Mesenteric fat pad (tissue), 1 donor: ENCODE data around the gene MVP. TPM values are rescaled to one million over a fixed set of nuclear protein-coding genes. Genes with fewer than 3 reads are reported as not detected.
"Not testable (repeated sequence)": the region's sequence is repeated elsewhere in the genome, so short reads cannot be mapped to it uniquely, and the experiment has no call there.

Source experiments
- DNase-seq: peaks from one replicate; pipeline ENCODE4 v3.0.0-alpha.2; 2020; ENCODE audit warnings: low spot score
- long read RNA-seq: library from polyadenylated mRNA; unstranded; transcript quantifications from one replicate; pipeline ENCODE4 v2.0.0, GENCODE V29; 2020
- total RNA-seq: library from RNA; stranded (reverse); fragmentation: NEBNext Ultra II Directional; extraction: Animal tissue kit (Norgen Biotek cat#: 25700); gene quantifications from one replicate; pipeline ENCODE4 v1.2.1, GENCODE V29; 2021
- donor health status: DM: yes; HTN: yes; CAD: no.

Gene MVP
- total RNA-seq, result 150 TPM
- long read RNA-seq, transcript MVP-202 (15 exons, 2,925 nt), result minor isoform, 48 of 574 reads
- long read RNA-seq, transcript MVP-201 (15 exons, 2,870 nt), result major isoform, 314 of 574 reads
- long read RNA-seq, partial matches to known transcripts, result 186 of 574 reads
- long read RNA-seq, other reads (novel, unspliced or antisense), result 26 of 574 reads

DNA sequence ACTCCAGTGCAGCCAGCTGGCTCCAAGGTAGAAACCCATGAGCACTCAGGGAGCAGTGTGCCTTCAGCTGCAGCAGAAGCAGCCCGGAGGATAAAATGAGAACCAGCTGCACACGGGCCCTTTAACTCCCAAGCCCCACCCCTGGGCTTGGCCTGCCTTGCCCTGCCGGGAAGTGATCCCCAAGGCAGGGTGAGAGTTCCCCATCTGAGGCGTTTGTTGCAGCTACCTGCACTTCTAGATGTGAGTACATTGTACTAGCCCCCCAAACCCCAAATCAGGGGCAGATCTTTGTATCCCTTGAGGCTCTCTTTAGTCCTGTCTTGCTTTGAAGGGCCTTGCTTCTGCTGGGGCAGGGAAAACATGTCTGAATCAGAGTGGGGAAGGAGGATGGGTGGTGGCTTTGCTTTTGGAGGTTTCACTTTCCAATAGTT, at the start of gene MVP:
MVP (plus strand) TSS at position 192 of the 431 bp plus-strand sequence. CDS start 10,088 bp downstream, outside the sequence.
- no peak for DNase-seq

DNA sequence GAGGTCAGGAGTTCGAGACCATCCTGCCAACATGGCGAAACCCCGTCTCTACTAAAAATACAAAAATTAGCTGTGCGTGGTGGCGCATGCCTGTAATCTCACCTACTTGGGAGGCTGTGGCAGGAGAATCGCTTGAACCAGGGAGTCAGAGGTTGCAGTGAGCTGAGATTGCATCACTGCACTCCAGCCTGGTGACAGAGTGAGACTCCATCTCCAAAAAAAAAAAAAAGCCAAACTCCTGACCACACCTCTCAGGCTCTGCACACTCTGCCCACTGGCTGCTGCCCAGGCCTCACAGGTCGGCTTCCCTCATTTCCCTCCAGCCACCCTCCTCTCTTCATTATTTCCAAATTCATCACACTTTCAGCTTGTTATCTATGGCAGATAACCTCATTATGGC, 47.9 kb upstream of the MVP start:
- not testable (repeated sequence) for DNase-seq

DNA sequence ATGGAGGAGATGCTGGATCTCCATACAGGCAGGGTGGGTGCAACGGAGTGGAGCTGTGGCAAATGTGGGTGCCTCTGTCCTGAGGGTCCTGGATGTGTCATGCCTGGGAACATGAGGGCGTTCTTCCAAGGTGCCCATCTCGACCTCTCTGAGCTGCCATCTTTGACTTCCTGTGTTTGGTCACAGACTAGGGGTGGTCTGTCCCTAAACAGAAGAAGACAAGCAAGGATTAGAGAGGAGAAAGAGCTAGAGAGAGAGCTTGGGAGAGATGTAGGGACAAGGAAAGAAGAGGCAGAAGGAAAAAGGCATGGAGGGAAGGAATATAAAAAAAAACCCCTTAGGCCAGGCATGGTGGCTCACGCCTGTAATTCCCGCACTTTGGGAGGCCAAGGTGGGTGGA, 45.5 kb upstream of the MVP start:
- DNase-seq, result no peak

DNA sequence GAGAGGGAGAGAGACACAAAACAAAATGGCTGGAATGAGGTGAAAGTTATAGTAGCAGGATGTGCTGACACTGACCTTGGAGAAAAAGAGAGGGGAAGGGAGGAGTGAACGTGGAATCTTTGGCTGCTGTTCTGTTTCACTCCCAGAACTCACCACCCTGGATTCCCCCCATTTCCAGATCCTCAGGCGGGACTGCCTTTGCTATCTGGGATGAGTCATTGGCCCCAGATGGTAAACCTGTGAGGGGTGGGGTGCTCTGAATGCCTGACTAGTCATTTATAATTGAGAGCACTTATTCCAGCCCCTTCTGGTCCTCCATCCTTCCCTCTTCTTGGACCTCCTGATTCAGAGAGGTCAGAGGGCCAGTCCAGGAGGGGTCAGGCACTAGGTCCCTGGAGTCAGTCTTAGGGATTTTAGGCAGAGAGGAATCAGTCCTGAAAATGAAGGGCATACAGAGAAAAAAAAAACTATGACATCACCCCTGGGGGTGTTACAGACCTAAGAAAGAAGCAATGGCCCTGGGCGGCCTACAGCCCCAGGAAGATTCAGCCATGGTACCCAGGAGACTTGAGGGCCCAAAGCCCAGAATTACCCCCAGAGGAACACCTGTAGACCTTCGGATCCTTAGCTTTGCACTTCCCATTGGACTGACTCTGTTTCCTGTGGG, 44.4 kb upstream of the MVP start:
- no peak for DNase-seq

DNA sequence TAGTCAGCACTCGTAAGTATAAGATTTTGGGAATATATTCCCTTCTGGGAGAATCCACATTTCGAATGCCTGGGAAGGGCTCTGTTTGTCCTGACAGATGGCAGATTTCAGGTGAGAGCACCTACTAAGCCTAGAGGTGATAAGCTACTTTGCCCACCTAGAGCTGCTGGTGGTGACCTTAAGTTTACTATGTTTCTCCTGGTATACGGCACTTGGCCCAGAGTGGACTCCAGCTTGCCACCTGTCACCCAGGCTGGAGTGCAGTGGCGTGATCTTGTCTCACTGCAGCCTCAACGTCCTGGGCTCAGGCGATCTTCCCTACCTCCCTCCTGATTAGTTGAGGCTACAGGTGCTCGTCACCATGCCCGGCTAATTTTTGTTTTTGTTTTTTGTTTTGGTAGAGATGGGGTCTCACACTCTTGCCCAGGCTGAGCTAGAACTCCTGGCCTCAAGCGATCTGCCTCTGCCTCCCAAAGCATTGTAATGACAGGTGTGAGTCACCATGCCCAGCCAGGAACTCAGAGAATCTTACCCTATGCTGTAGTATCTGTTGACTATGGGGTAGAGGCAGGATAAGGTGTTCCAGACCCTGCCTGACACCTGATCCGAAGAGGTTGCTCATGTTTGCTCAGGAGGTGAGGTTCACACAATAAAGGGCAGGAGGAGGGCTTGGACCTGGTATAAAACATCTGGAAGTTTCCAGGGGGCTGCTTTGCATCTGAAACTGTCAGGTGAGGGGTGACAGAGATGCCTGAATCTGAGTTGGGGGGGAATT, 42.5 kb upstream of the MVP start, which contains the start of gene ZG16:
ZG16 (plus strand) TSS at position 681 of the 775 bp plus-strand sequence. CDS start 1,011 bp downstream, outside the sequence.
- no peak for DNase-seq

DNA sequence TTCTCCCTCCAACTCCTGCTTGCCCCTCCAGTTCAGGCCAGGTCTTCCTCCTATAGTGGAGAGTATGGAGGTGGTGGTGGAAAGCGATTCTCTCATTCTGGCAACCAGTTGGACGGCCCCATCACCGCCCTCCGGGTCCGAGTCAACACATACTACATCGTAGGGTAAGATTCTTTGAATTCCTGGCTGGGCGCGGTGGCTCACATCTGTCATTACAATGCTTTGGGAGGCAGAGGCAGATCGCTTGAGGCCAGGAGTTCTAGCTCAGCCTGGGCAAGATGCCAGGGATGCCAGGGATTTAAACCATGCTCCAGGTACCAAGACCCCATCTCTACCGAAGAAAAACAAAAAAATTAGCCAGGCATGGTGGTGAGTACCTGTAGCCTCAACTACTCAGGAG, 40.8 kb upstream of the MVP start:
- DNase-seq, result no peak

DNA sequence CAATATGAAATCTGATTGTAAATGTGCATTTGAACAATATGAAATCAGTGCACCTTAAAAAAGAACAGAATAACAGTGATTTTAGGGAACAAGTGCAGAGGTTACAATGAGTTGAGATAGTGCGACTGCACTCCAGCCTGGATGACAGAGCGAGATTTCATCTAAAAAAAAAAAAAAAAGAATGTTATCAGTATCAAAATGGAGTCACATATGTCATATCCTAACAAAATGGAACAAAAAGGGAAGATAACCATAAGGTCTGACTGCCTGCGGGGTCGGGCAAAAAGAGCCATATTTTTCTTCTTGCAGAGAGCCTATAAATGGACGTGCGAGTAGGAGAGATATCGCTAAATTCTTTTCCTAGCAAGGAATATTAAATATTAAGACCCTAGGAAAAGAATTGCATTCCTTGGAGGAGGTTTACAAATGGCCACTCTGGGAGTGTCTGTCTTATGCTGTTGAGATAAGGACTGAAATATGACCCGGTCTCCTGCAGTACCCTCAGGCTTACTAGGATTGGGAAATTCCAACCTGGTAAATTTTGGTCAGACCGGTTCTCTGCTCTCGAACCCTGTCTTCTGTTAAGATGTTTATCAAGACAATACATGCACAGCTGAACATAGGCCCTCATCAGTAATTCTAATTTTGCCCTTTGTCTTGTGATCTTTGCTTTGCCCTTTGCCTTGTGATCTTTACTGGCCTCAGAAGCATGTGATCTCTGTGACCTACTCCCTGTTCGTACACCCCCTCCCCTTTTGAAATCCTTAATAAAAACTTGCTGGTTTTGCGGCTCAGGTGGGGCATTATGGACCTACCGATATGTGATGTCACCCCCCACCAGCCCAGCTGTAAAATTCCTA, 36.9 kb upstream of the MVP start:
- DNase-seq, result not testable (repeated sequence)

DNA sequence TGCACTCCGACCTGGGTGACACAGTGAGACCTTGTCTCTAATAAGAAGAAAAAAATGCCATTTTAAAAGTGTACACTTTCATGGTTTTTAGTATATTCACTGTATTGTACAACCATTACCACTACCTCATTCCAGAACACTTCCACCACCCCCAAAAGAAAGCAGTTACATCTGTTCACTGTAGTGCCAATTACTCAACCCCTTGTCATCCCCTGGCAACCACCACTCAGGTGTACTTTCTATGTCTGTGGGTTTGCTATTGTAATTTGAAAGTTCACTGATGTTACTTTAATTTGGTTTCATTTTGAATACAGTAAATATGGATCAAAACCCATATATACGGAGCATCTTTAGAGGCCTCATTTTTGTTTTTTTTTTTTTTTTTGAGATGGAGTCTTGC, 36.1 kb upstream of the MVP start:
- DNase-seq, result no peak

DNA sequence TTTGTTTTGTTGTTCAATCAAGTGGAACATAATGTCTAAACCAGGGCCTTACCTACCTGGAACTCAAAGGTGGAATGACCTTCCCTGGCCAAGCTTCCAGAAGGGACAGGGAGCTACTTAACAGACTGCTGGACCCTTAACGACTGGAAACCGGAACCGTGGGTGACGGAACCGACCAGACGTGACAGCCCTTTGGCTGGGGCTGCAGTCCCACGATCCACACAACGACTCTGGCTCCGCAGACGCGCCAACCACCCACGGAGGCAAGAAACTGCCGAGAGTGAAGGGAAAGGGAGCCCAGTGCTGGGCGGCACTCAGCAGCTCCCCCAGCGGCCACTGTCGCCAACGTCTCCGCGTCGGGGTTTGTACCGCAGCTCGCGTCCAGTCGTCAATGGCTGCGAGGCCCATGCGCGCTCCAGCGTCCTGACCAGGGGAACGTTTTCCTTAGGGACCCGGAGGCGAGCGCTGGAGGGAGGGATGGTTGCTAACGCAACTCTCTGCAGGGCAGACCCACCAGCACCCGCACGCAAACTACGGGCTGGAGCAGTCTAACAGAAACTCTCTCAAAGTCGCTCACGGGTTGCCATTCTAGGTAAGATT, 35.3 kb upstream of the MVP start:
- DNase-seq, result peak; percentile 93

DNA sequence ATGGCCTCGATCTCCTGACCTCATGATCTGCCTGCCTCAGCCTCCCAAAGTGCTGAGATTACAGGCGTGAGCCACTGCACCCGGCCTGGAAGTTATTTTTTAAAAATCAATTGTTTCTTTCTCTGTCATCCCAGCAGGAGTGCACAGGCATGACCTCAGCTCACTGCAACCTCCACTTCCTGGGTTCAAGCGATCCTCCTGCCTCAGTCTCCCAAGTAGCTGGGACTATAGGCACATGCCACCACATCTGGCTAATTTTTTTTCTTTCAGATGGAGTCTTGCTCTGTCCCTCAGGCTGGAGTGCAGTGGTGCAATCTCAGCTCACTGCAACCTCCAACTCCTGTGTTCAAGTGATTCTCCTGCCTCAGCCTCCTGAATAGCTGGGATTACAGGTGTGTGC, 33.1 kb upstream of the MVP start:
- DNase-seq, result not testable (repeated sequence)

DNA sequence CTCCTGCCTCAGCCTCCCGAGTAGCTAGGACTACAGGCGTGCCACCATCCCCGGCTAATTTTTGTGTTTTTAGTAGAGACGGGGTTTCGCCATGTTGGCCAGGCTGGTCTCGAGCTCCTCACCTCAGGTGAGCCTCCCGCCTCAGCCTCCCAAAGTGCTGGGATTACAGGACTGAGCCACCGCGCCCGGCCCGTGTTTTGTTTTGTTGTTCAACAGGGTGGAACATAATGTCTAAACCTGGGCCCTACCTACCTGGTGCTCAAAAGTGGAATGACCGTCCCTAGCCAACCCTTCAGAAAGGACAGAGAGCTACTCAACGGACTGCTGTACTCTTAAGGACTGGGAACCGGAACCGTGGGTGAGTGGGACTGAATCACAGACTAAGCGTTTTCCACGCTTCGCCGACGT, 30.5 kb upstream of the MVP start:
- DNase-seq, result no peak

DNA sequence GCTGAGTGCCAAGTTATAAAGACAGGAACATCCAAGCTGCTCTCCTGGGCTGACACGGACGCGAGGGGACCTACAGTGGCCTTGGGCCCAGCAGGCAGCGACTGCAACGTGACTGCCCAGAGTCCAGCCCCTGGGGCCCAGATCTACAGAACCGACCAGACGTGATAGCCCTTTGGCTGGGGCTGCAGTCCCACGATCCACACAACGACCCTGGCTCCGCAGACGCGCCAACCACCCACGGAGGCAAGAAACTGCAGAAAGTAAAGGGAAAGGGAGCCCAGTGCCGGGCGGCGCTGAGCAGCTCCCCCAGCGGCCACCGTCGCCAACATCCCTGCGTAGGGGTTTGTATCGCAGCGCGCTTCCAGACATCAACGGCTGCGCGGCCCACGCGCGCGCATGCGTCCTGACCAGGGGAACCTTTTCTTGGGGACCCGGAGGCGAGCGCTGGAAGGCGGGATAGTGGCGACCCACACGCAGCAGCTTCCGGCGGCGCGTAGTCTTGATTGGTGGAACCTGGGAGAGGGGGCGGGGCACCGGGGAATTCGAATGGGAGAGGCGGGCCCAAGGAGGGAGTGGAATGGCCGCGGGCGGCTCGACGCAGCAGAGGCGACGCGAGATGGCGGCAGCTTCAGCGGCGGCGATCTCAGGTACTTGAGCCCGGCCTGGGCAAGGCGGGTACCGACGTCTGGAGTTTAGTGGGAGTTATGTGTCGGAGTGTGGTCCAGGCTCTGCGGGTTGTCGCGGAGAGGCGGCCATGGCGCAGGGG, 29.9 kb upstream of the MVP start, which contains the start of gene KIF22:
KIF22 (plus strand) TSS at position 569 of the 766 bp plus-strand sequence; CDS start at position 578, 9 bp downstream.
- DNase-seq, result peak; percentile 100

DNA sequence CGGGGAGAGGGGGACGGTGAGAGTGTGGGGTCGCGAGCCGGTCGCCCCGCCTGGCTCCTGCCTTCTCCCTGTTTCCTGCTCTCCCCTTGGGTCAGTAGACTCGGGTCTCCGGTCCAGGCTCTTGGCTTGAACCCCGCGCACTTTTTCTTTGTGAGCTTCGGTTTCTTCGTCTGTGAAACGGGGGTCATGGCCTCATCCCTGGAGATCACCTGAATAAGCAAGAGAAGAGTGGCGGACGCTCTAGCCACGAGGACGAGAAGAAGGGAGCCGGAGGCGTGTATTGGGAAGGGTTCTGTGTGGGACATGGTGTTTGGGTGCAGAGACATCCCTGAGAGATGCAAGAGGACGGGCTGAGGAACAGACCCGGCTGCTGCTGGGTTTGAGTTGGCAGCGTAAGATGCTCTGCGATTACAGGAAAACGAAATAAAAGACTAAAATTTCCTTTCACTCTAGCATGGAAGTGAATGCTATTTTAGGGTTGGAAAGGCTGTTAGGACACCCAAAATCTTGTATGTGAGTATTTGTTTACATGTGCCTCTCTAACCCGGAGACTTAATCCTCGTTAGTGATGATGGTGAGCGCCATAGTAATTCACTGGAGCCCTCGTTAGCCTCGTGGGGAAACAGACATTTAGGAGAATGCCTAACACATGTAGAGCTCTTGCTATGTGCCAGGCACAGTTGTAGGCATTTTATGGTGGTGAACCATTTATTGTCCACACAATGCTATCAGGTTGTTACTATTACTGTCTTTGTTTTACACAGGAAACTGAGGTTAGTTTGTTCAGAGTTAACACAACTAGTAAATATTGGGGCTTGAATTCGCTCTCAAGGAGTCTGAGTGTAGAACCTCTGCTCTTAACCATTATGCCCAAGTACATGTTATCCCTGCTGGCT, 29.1 kb upstream of the MVP start:
- DNase-seq, result no peak

DNA sequence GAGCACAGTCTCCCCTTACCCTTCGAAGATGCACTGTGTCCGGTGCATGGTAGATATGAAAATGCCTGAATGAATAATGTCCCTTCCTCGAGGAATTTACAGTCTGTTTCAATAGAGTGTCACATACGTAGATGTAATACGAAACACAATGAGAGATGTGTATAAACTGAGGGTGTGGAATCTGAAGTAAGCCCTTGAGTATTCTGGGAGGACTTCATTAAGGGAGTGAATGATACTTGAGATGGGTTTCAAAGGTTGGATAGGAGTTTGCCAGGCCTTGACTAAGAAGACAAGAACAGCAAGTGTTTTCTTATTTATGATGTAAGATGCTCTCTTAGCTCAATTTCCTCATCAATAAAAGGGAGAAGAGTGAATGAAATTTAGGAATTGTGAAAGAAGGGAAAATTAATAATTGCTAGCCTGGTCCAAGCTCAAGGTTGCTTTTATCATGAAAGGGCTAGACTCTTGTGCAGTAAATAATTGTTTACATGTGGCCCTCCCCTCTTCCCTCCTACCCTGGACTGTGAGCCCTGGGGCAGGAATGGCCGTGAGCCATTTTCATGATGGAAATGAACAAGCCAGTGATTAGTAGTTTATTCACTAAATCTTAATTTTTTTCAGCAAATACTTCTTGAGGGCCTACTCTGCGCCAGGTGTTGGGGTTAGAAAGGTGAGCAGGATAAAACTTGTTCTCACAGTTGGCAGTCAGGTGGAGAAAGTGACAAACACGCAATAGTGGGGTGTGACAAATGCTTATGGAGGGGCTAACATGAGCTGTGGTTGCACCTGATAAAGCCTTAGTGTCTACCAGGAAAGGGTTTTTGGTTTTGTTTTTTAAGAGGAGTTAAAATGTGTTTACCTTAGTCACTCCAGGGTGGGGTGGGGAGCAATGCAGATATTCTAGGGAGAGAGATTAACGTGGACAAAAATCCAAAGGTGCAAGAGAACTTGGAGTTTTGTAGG, 28.1 kb upstream of the MVP start:
- no peak for DNase-seq

DNA sequence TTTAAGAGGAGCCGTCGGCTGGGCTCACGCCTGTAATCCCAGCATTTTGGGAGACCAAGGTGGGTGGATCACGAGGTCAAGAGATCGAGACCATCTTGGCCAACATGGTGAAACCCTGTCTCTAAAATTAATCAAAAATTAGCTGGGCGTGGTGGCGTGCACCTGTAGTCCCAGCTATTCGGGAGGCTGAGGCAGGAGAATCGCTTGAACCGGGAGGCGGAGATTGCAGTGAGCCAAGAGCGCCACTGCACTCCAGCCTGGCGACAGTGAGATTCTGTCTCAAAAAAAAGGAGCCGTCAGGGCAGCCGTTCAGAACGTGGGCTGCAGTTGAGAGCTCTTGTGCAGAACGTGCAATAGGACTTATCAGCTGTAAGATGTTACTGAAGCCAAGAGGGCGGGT, 27.1 kb upstream of the MVP start:
- not testable (repeated sequence) for DNase-seq

DNA sequence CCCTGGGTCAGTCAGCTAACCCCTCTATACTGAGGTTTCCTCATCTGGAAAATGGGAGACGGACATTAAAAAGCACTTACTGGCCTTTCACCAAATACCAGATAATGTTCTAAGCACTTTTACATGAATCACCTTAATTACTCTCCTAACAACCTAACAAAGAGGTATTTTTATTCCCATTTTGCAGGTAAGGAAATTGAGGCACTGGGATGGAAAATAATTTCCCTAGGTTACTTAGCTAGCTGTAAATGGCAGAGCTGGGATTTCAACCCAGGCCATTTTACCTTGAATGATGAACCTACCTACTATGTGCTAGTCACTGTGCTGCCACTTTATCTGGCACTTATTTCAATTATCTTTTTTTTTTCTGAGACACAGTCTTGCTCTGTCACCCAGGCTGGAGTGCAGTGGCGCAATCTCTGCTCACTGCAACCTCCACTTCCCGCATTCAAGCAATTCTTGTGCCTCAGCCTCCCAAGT, 26.0 kb upstream of the MVP start:
- no peak for DNase-seq

DNA sequence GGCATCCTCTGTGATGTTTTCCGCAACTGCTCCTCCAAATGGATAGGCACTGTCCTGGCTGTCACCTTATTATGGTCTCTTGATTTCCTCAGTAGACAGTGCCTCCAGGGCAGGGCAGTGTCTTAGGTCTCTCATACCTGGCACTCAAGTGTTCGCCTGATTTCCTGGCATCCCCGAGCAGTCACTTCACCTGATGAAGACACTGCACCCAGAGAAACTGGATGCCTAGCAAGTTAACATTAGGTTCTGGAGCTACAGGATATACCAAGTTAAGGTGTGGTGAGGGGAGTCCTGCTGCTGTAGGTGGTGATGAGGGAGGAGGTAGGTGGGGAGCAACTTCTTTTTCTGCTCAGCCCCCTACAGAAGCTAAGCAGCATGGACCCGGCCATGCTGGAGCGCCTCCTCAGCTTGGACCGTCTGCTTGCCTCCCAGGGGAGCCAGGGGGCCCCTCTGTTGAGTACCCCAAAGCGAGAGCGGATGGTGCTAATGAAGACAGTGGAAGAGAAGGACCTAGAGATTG, 17.8 kb upstream of the MVP start:
- DNase-seq, result no peak
